Measurements from ENCODE around the gene FBXW8.

The FBXW8 gene

DNA sequence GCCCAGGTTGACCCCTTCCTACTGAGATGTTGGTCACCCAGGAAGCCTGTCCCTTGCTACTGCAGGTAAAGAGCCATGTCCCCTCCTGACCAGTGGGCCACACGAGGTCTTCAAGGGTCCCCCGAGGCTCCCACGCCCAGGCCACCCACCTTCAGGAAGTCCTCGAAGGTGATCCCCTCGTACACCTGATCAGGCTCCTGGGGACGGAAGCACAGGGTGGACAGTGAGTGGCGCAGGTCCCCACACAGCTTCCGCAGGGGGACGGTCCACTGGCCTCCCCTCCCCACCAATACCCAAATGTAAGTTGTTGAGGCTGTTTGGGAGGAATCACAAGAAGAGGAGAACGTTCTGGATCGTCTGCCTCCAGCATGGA, 131.0 kb downstream of the FBXW8 start:
- no peak for TF ChIP-seq CTCF (IDR thresholded peaks at IDR 0.05; ENCODE audit: low read depth, low read length)
- no peak for DNase-seq (ENCODE audit: extremely low read depth, low read depth)

GRCh38 chr12:117042171-117042842, 131.6 kb downstream of the FBXW8 start:
- DNase-seq (ENCODE audit: extremely low read depth, low read depth) = no peak
- TF ChIP-seq CTCF (IDR thresholded peaks at IDR 0.05; ENCODE audit: low read depth, low read length) = no peak

- DNase-seq (ENCODE audit: extremely low read depth, low read depth) = no peak
- no peak for TF ChIP-seq CTCF (IDR thresholded peaks at IDR 0.05; ENCODE audit: low read depth, low read length)
Observed at GRCh38 chr12:117042862-117043261, 132.1 kb downstream of the FBXW8 start.

DNA sequence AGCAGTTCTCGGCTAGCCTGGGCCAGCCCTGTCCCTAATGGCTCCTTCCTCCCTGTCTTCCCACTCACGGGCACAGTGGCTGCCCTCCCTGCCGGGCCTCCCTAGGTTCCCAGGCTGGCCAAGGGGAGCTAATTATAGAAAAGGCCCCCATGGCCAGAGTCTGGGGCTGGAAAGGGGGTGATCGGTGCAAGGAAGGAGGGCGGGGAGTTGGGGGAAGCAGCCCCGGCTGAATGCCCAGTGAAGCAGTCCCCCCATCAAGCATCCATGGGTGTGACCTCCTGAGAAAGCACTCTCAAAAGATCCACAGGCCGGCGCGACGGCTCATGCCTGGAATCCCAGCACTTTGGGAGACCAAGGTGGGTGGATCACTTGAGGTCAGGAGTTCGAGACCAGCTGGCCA, 133.6 kb downstream of the FBXW8 start:
- no peak for DNase-seq (ENCODE audit: extremely low read depth, low read depth)
- no peak for TF ChIP-seq CTCF (IDR thresholded peaks at IDR 0.05; ENCODE audit: low read depth, low read length)

- no peak for DNase-seq (ENCODE audit: extremely low read depth, low read depth)
- TF ChIP-seq CTCF (IDR thresholded peaks at IDR 0.05; ENCODE audit: low read depth, low read length) = no peak
Observed at GRCh38 chr12:117044790-117045159, 134.0 kb downstream of the FBXW8 start.

DNA sequence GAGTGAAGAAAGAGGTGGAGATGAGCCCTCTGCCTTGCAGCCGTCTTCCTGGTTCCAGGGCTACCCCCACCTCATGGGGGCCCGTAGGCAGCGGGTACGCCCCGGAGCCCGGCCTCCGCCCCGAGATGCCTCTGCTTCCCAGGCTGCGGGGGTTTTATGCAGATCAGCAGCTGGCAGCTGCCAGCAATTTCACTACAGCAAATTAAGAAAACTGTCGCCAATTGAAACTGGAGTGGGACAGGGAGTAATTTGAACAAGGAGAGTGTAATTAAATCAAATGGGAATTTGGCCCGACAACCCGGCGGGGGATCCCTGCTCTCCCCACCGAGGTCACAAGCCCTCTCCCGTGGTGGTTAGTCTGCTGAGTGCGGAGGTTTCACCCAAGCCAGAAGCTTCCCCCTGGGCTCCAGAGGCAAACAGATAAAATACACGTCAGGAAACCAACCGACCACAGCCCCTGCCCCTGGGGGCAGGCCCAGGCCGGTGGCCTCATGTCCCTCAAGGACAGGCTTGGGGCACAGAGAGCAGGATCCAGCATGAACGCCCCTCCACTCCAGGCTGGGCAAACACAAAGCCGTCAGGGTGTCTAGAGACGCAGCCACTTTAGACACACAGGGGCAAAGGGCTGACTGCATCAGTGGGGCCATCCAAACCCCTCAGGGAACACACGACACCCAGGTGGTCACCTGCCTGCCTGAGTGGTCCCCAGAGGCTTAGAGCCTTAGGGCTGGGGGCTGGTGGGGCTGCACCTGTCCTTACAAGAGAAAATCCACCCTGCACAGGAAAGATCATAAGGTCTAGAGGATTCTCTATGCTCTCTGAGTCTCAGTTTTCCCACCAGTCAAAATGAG, 134.6 kb downstream of the FBXW8 start:
- TF ChIP-seq CTCF (IDR thresholded peaks at IDR 0.05; ENCODE audit: low read depth, low read length) = no peak
- no peak for DNase-seq (ENCODE audit: extremely low read depth, low read depth)

DNA sequence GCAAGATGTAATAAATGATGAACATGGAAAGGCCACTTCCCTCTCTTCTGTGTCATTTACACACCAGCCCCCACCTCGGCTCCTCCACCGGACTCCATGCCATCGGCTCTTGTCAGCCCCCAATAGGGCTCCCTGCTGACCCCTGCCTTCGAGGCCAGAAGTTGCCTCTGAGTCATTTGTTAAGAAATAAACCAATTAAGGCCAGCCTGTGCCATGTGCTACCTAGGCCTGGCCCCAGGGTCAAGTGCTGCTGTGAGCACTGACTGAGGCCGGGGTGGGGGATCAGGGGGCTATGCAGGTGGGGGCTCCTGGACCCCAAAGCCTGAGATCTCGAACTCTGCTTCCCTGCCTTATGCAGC, 135.2 kb downstream of the FBXW8 start:
- DNase-seq (ENCODE audit: extremely low read depth, low read depth) = no peak
- TF ChIP-seq CTCF (IDR thresholded peaks at IDR 0.05; ENCODE audit: low read depth, low read length) = no peak
